ENCODE results near the gene SLC36A3. TPM values are rescaled to one million over a fixed set of nuclear protein-coding genes. Genes with fewer than 3 reads are reported as not detected.
A peak's percentile ranks its signal among the peaks of the same experiment; 100 is the strongest.

Gene SLC36A3
- total and polyA plus RNA-seq, 2 of the 8 experiments (the other 6 are each of a cell fraction or from before 2014, with no cell fraction given) = not detected

- no peaks in the 10 kb centered on the region for H3K27me3 ChIP-seq (replicated peaks in 1 of 4; ENCODE audit: control insufficient read depth in 3 of 4, extremely low read depth in 1 of 4, insufficient read depth in 3 of 4, low read length in 3 of 4)
- peak overlapping the region; percentile 1; the same call in 1 of the 2 replicates for H2BK5ac ChIP-seq (ENCODE audit: low read depth, low read length)
- H3K56ac ChIP-seq (replicated peaks; ENCODE audit: insufficient read length, low read depth, low read length) = no peak overlapping the region
- no peak overlapping the region for H3K23ac ChIP-seq (ENCODE audit: insufficient read length)
- H2BK20ac ChIP-seq (ENCODE audit: low read length) = no peak overlapping the region
- H3K4me3 ChIP-seq (ENCODE audit: extremely low read depth in 1 of 4, insufficient read depth in 2 of 4, low read depth in 3 of 4, low read length in 4 of 4) = no peak overlapping the region
- POLR2A ChIA-PET (ENCODE audit: partially characterized antibody) = interaction anchor here (0.8 to 1.7 kb wide), 3 partner anchors 10 to 139 kb away, joined by 3 to 4 read pairs (median 3); partner anchors contain the start of genes CCDC69 and GM2A
- peaks cover 0 to 4% (median 2%) of the 10 kb centered on the region in 4 experiments; a peak in 4 of 7 replicates for H3K4me1 ChIP-seq (replicated peaks in 1 of 4; ENCODE audit: control insufficient read depth in 3 of 4, insufficient read depth in 4 of 4, low read length in 3 of 4)
- DNase-seq (ENCODE audit: low read depth in 1 of 2, low spot score in 2 of 2) (no peak), FAIRE-seq (no peak)
- no peak overlapping the region for H3K4me2 ChIP-seq (ENCODE audit: insufficient read depth in 1 of 2, low read depth in 2 of 2, low read length in 2 of 2)
- H4K5ac ChIP-seq (ENCODE audit: insufficient read length, low read depth, low read length) = no peak overlapping the region
- 88% methylated on average over 16 of the region's 17 CpGs; no CpG with 5 or more reads in 1 of the 2 experiments for WGBS, 2 experiments (ENCODE audit: extremely low coverage in 1 of 2, insufficient coverage in 1 of 2, insufficient read length in 1 of 2, insufficient replicate concordance in 2 of 2, low coverage in 1 of 2, low lambda C conversion rate in 2 of 2, missing lambda C conversion rate in 1 of 2)
- no peak overlapping the region for H3K9ac ChIP-seq (replicated peaks in 1 of 4; ENCODE audit: extremely low read depth in 1 of 4, low read depth in 3 of 4, low read length in 3 of 4)
- H3K18ac ChIP-seq (ENCODE audit: extremely low read depth, low read length) = no peak overlapping the region
- H2BK120ac ChIP-seq (replicated peaks; ENCODE audit: low read depth, low read length) = no peak overlapping the region
- H3K14ac ChIP-seq (ENCODE audit: insufficient read length) = no peak overlapping the region
- H3K79me2 ChIP-seq (ENCODE audit: control insufficient read depth in 1 of 2, insufficient read depth in 2 of 2, low read length in 2 of 2) = no peaks in the 10 kb centered on the region
- no peaks in the 10 kb centered on the region for H4K20me1 ChIP-seq (replicated peaks in 1 of 2; ENCODE audit: control insufficient read depth in 1 of 2, insufficient read depth in 2 of 2, low read length in 2 of 2)
- H4K91ac ChIP-seq (replicated peaks; ENCODE audit: insufficient read length, low read length) = no peak overlapping the region
- H3K9me3 ChIP-seq (ENCODE audit: insufficient read depth in 2 of 2, low read depth in 1 of 2, low read length in 1 of 2) = no peaks in the 10 kb centered on the region
- no peak overlapping the region for H2AK5ac ChIP-seq (ENCODE audit: low read depth, low read length)
- no peak overlapping the region for H3K4ac ChIP-seq (replicated peaks; ENCODE audit: insufficient read length, low read depth, low read length)
- no peaks in the 10 kb centered on the region for H3K79me1 ChIP-seq (ENCODE audit: low read depth, low read length)
- CTCF ChIA-PET (ENCODE audit: partially characterized antibody) = interaction anchor here (0.8 to 2.5 kb wide), 12 partner anchors 11 to 187 kb away, joined by 3 to 10 read pairs (median 5); partner anchors contain the start of genes CCDC69 and GM2A
- no peak overlapping the region for H4K8ac ChIP-seq (ENCODE audit: extremely low read depth, insufficient read depth, low read length)
- no peak overlapping the region for H3K27ac ChIP-seq (ENCODE audit: low read depth, low read length)
- no peaks in the 10 kb centered on the region for H3K36me3 ChIP-seq (ENCODE audit: control insufficient read depth in 2 of 4, insufficient read depth in 4 of 4, low read length in 3 of 4)
- no peak overlapping the region for H2BK12ac ChIP-seq (ENCODE audit: low read depth, low read length)
- H2AFZ ChIP-seq (ENCODE audit: low read length) = peak overlapping the region; percentile 58; the same call in 1 of the 2 replicates
- no peaks in the 10 kb centered on the region for H3K23me2 ChIP-seq (ENCODE audit: low read depth, low read length)
- peak overlapping the region; percentile 61; the same call in 1 of the 2 replicates for H2BK15ac ChIP-seq (ENCODE audit: low read length)
- TF ChIP-seq CHD1 (IDR thresholded peaks at IDR 0.05; ENCODE audit: low read depth, low read length) = no peak
- no peak for TF ChIP-seq SAP30 (IDR thresholded peaks at IDR 0.05; ENCODE audit: insufficient read depth, insufficient replicate concordance, low read length)
- TF ChIP-seq RNF2 (IDR thresholded peaks at IDR 0.05; ENCODE audit: borderline replicate concordance, low read depth, low read length, missing control alignments, poor library complexity, severe bottlenecking) = no peak
- no peak for TF ChIP-seq NRF1 (IDR thresholded peaks at IDR 0.05; ENCODE audit: low read depth, low read length)
- no peak for TF ChIP-seq RFX5 (IDR thresholded peaks at IDR 0.05; ENCODE audit: borderline replicate concordance, low read depth, low read length)
- no peak for TF ChIP-seq SUZ12 (IDR thresholded peaks at IDR 0.05; ENCODE audit: low read length)
- TF ChIP-seq GTF2F1 (IDR thresholded peaks at IDR 0.05; ENCODE audit: borderline replicate concordance, low read depth, low read length) = no peak
- no peak for TF ChIP-seq KDM4A (IDR thresholded peaks at IDR 0.05; ENCODE audit: low read depth, low read length, severe bottlenecking)
- TF ChIP-seq ASH2L (IDR thresholded peaks at IDR 0.05; ENCODE audit: low read length) = no peak
- TF ChIP-seq E2F6 (IDR thresholded peaks at IDR 0.05) = no peak
- TF ChIP-seq CREB1 (IDR thresholded peaks at IDR 0.05) = no peak
Measured at GRCh38 chr5:151234476-151235238, 68.9 kb downstream of the SLC36A3 start.

Measured in H1 (cell line).